ENCODE results near the gene PAMR1. TPM values are rescaled to one million over a fixed set of nuclear protein-coding genes. Genes with fewer than 3 reads are reported as not detected.

PAMR1 gene
- total and polyA plus RNA-seq, 10 of the 15 experiments (the other 5 are each of a cell fraction or from before 2014, with no cell fraction given) = 0.04 TPM; not detected in 9

DNA sequence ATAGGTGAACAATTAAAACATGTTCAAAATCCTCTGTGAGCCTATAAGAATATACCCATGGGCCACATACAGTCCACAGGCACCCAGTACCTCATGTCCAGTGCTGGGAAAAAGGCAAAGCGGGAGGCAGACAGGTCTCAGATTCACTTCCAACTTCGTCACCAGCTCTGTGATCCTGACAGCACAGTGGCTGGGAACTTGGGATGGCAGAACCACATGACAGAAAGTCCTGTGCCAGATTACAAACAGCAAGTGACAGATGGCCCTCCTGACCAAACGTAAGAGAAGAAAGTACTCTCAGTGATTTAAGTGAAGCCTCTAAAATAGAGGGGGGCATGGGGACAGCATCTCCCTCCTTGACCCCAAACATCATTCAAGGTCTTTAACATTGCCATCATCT, 111.8 kb downstream of the PAMR1 start:
- H3K9me3 ChIP-seq (replicated peaks; ENCODE audit: control insufficient read depth, insufficient read depth, low read length) = no peaks in the 10 kb centered on the region
- no peak overlapping the region for H2AFZ ChIP-seq (ENCODE audit: control insufficient read depth, low read depth, low read length)
- H3K4me3 ChIP-seq = no peak overlapping the region
- no peak overlapping the region for H3K27ac ChIP-seq (ENCODE audit: control insufficient read depth, insufficient read depth)
- in situ Hi-C loops (cut with MboI) (loop anchor here (10.0 kb wide), 1 partner anchor 829 kb away; no protein-coding TSS in a partner anchor), intact Hi-C loops (cut with micrococcal nuclease; ENCODE audit: unreplicated experiment) (loop anchor here (5.0 kb wide), 1 partner anchor 906 kb away; no protein-coding TSS in a partner anchor)
- ChIA-PET SMC1A (ENCODE audit: uncharacterized antibody, unreplicated experiment) (no interaction called here), CTCF (interaction anchor here (1.2 kb wide), 1 partner anchor 10 kb away, joined by 3 read pairs; no protein-coding TSS in a partner anchor), RAD21 (ENCODE audit: unreplicated experiment) (interaction anchor here (1.3 kb wide), 1 partner anchor 24 kb away, joined by 3 read pairs; no protein-coding TSS in a partner anchor), POLR2A (no interaction called here)
- FAIRE-seq (no peak), DNase-seq (ENCODE audit: low read depth, low spot score) (no peak), ATAC-seq (no peak)
- peaks cover 7 to 21% of the 10 kb centered on the region in 2 experiments for H3K27me3 ChIP-seq (replicated peaks in 1 of 2; ENCODE audit: control insufficient read depth in 2 of 2, insufficient read depth in 2 of 2, low read length in 1 of 2)
- H3K4me1 ChIP-seq (ENCODE audit: control insufficient read depth, insufficient read depth, low read length) = no peaks in the 10 kb centered on the region
- no peaks in the 10 kb centered on the region for H3K79me2 ChIP-seq (ENCODE audit: control insufficient read depth, insufficient read depth, low read length)
- no peak overlapping the region for H3K9ac ChIP-seq (ENCODE audit: control insufficient read depth, insufficient read depth, low read length)
- H4K20me1 ChIP-seq (ENCODE audit: control insufficient read depth, insufficient read depth) = no peaks in the 10 kb centered on the region
- H3K4me2 ChIP-seq (ENCODE audit: control insufficient read depth, insufficient read depth) = no peak overlapping the region
- no peaks in the 10 kb centered on the region for H3K36me3 ChIP-seq (ENCODE audit: control insufficient read depth in 2 of 2, insufficient read depth in 2 of 2, low read length in 1 of 2)
- WGBS (ENCODE audit: insufficient coverage, insufficient replicate concordance, low lambda C conversion rate, missing lambda C conversion rate) = 0% methylated on average over 3 of the region's 3 CpGs
- TF ChIP-seq RCOR1 (conservative IDR thresholded peaks at IDR 0.05; ENCODE audit: low read depth, low read length) = no peak
- no peak for TF ChIP-seq NR2F1 (conservative IDR thresholded peaks at IDR 0.05)
- no TSS peak for BruUV-seq (replicated peaks)

DNA sequence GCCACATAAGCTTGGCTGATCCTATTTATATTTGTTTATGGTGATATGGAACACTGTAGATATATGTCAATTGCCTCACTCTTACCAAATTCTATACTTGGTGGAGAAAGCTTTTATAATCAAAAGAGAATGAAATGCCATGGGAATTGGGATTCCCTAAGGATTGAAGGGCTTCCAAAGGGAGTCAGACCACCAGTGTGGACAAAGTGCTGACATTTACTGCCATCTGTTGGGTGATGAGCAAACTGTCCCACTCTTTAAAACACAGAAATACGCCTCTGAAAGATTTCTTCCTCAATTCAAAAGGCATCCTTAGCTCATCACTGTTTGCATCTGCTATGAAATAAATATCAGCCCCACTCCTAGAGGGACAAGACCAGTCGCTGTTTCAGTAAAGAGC, 113.1 kb downstream of the PAMR1 start:
- Histone ChIP-seq H3K27ac (ENCODE audit: control insufficient read depth, insufficient read depth) (no peak overlapping the region), H3K4me2 (ENCODE audit: control insufficient read depth, insufficient read depth) (no peak overlapping the region), H3K27me3 (replicated peaks in 1 of 2; ENCODE audit: control insufficient read depth in 2 of 2, insufficient read depth in 2 of 2, low read length in 1 of 2) (peaks cover 2 to 12% of the 10 kb centered on the region in 2 experiments; a peak in 3 of 4 replicates), H3K9me3 (replicated peaks; ENCODE audit: control insufficient read depth, insufficient read depth, low read length) (no peaks in the 10 kb centered on the region), H3K4me1 (ENCODE audit: control insufficient read depth, insufficient read depth, low read length) (no peaks in the 10 kb centered on the region), H4K20me1 (ENCODE audit: control insufficient read depth, insufficient read depth) (no peaks in the 10 kb centered on the region), H3K4me3 (no peak overlapping the region), H2AFZ (ENCODE audit: control insufficient read depth, low read depth, low read length) (no peak overlapping the region), H3K36me3 (ENCODE audit: control insufficient read depth in 2 of 2, insufficient read depth in 2 of 2, low read length in 1 of 2) (no peaks in the 10 kb centered on the region), H3K9ac (ENCODE audit: control insufficient read depth, insufficient read depth, low read length) (no peak overlapping the region), H3K79me2 (ENCODE audit: control insufficient read depth, insufficient read depth, low read length) (no peaks in the 10 kb centered on the region)
- WGBS (ENCODE audit: insufficient coverage, insufficient replicate concordance, low lambda C conversion rate, missing lambda C conversion rate) = 21% methylated on average over 2 of the region's 2 CpGs
- ATAC-seq (peak; percentile 31; the same call in 1 of the 3 replicates), FAIRE-seq (no peak), DNase-seq (ENCODE audit: low read depth, low spot score) (no peak)
- ChIA-PET RAD21 (ENCODE audit: unreplicated experiment) (interaction anchor here (0.6 to 1.3 kb wide), 5 partner anchors 13 to 888 kb away, joined by 3 to 4 read pairs (median 3); no protein-coding TSS in a partner anchor), SMC1A (ENCODE audit: uncharacterized antibody, unreplicated experiment) (interaction anchor here (1.0 to 1.4 kb wide), 4 partner anchors 9 to 487 kb away, joined by 3 to 5 read pairs (median 3); no protein-coding TSS in a partner anchor), CTCF (interaction anchor here (1.0 to 2.5 kb wide), 9 partner anchors 9 to 826 kb away, joined by 3 to 8 read pairs (median 3); no protein-coding TSS in a partner anchor), POLR2A (no interaction called here)
- intact Hi-C loops (cut with micrococcal nuclease; ENCODE audit: unreplicated experiment) (loop anchor here (5.0 kb wide), 1 partner anchor 905 kb away; no protein-coding TSS in a partner anchor), in situ Hi-C loops (cut with MboI) (loop anchor here (10.0 kb wide), 1 partner anchor 827 kb away; no protein-coding TSS in a partner anchor)
- BruUV-seq (replicated peaks) = no TSS peak
- TF ChIP-seq KLF5 (IDR thresholded peaks at IDR 0.05; ENCODE audit: partially characterized antibody) (no peak), BHLHE40 (IDR thresholded peaks at IDR 0.05; ENCODE audit: borderline replicate concordance in 1 of 2, low read depth in 2 of 2, low read length in 1 of 2) (no peak), SMC3 (IDR thresholded peaks at IDR 0.05; ENCODE audit: borderline replicate concordance, low read length) (0 out of 2 replicates have a peak, but pooled peaks have one; percentile 23), SMAD5 (IDR thresholded peaks at IDR 0.05; ENCODE audit: low read depth) (no peak)
- TF ChIP-seq, protein P1, sequence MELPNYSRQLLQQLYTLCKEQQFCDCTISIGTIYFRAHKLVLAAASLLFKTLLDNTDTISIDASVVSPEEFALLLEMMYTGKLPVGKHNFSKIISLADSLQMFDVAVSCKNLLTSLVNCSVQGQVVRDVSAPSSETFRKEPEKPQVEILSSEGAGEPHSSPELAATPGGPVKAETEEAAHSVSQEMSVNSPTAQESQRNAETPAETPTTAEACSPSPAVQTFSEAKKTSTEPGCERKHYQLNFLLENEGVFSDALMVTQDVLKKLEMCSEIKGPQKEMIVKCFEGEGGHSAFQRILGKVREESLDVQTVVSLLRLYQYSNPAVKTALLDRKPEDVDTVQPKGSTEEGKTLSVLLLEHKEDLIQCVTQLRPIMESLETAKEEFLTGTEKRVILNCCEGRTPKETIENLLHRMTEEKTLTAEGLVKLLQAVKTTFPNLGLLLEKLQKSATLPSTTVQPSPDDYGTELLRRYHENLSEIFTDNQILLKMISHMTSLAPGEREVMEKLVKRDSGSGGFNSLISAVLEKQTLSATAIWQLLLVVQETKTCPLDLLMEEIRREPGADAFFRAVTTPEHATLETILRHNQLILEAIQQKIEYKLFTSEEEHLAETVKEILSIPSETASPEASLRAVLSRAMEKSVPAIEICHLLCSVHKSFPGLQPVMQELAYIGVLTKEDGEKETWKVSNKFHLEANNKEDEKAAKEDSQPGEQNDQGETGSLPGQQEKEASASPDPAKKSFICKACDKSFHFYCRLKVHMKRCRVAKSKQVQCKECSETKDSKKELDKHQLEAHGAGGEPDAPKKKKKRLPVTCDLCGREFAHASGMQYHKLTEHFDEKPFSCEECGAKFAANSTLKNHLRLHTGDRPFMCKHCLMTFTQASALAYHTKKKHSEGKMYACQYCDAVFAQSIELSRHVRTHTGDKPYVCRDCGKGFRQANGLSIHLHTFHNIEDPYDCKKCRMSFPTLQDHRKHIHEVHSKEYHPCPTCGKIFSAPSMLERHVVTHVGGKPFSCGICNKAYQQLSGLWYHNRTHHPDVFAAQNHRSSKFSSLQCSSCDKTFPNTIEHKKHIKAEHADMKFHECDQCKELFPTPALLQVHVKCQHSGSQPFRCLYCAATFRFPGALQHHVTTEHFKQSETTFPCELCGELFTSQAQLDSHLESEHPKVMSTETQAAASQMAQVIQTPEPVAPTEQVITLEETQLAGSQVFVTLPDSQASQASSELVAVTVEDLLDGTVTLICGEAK (IDR thresholded peaks at IDR 0.05; ENCODE audit: borderline replicate concordance) = no peak
- TF ChIP-seq, protein P2, sequence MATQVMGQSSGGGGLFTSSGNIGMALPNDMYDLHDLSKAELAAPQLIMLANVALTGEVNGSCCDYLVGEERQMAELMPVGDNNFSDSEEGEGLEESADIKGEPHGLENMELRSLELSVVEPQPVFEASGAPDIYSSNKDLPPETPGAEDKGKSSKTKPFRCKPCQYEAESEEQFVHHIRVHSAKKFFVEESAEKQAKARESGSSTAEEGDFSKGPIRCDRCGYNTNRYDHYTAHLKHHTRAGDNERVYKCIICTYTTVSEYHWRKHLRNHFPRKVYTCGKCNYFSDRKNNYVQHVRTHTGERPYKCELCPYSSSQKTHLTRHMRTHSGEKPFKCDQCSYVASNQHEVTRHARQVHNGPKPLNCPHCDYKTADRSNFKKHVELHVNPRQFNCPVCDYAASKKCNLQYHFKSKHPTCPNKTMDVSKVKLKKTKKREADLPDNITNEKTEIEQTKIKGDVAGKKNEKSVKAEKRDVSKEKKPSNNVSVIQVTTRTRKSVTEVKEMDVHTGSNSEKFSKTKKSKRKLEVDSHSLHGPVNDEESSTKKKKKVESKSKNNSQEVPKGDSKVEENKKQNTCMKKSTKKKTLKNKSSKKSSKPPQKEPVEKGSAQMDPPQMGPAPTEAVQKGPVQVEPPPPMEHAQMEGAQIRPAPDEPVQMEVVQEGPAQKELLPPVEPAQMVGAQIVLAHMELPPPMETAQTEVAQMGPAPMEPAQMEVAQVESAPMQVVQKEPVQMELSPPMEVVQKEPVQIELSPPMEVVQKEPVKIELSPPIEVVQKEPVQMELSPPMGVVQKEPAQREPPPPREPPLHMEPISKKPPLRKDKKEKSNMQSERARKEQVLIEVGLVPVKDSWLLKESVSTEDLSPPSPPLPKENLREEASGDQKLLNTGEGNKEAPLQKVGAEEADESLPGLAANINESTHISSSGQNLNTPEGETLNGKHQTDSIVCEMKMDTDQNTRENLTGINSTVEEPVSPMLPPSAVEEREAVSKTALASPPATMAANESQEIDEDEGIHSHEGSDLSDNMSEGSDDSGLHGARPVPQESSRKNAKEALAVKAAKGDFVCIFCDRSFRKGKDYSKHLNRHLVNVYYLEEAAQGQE (IDR thresholded peaks at IDR 0.05; ENCODE audit: low read depth, low read length) = no peak
